Midbrain (tissue), 1 donor: ENCODE measurements around the gene TSPAN31.

ENCODE experiments used
- DNase-seq: peaks from one replicate; lab custom pipeline; 2025; lab: John Stamatoyannopoulos, UW

Gene TSPAN31

GRCh38 chr12:57783466-57783801 lies 38.6 kb downstream of the TSPAN31 start:
- no peak for DNase-seq

- DNase-seq = no peak
Measured at GRCh38 chr12:57783861-57784260, 39.0 kb downstream of the TSPAN31 start.

GRCh38 chr12:57793920-57794319 lies 49.1 kb downstream of the TSPAN31 start:
- no peak for DNase-seq

- DNase-seq = no peak
Measured at GRCh38 chr12:57795354-57795753, 50.5 kb downstream of the TSPAN31 start.

GRCh38 chr12:57796996-57797395 lies 52.2 kb downstream of the TSPAN31 start:
- DNase-seq = no peak

GRCh38 chr12:57797933-57798332 lies 53.1 kb downstream of the TSPAN31 start:
- DNase-seq = no peak
